Nephron (organoid): ENCODE measurements around the gene SLC50A1.

Experiments used
- H3K27ac Mint-ChIP-seq, 3 experiments: 2 replicates each; pipeline ENCODE4 v1.8.0; 2020; ENCODE audit warnings: mixed read lengths in 3 of 3, mild to moderate bottlenecking in 2 of 3, moderate library complexity in 1 of 3
- H3K27me3 Mint-ChIP-seq: 2 replicates; pipeline ENCODE4 v1.8.0; 2021; ENCODE audit warnings: low read depth, mild to moderate bottlenecking, moderate library complexity, mixed read lengths
- H3K36me3 Mint-ChIP-seq: 2 replicates; pipeline ENCODE4 v1.8.0; 2020; ENCODE audit warnings: low read depth, mixed read lengths
- H3K4me1 Mint-ChIP-seq: 2 replicates; pipeline ENCODE4 v1.8.0; 2020; ENCODE audit warnings: mixed read lengths
- H3K4me3 Mint-ChIP-seq, 3 experiments: 2 replicates each; pipeline ENCODE4 v1.8.0; 2020; ENCODE audit warnings: mild to moderate bottlenecking in 3 of 3, mixed read lengths in 3 of 3, moderate library complexity in 2 of 3
- H3K9me3 Mint-ChIP-seq: 2 replicates; pipeline ENCODE4 v1.8.0; 2020; ENCODE audit warnings: mixed read lengths
- TF ChIP-seq, protein P1 (sequence below), 3 experiments: fragments of 200-600 bp; sonication (generic); IDR thresholded peaks; one replicate each; pipeline ENCODE4 v1.5.0; 2021; ENCODE audit warnings: antibody characterized with exemption in 3 of 3; ENCODE audit not compliant: unreplicated experiment in 3 of 3

SLC50A1 gene

GRCh38 chr1:155183775-155184221 lies 48.1 kb downstream of the SLC50A1 start:
- TF ChIP-seq, protein P1, sequence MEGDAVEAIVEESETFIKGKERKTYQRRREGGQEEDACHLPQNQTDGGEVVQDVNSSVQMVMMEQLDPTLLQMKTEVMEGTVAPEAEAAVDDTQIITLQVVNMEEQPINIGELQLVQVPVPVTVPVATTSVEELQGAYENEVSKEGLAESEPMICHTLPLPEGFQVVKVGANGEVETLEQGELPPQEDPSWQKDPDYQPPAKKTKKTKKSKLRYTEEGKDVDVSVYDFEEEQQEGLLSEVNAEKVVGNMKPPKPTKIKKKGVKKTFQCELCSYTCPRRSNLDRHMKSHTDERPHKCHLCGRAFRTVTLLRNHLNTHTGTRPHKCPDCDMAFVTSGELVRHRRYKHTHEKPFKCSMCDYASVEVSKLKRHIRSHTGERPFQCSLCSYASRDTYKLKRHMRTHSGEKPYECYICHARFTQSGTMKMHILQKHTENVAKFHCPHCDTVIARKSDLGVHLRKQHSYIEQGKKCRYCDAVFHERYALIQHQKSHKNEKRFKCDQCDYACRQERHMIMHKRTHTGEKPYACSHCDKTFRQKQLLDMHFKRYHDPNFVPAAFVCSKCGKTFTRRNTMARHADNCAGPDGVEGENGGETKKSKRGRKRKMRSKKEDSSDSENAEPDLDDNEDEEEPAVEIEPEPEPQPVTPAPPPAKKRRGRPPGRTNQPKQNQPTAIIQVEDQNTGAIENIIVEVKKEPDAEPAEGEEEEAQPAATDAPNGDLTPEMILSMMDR (IDR thresholded peaks at IDR 0.05; ENCODE audit: unreplicated experiment in 3 of 3), result no peak
- no peak overlapping the region for H3K4me3 Mint-ChIP-seq
- no peak overlapping the region for H3K27ac Mint-ChIP-seq
- peaks cover 3% of the 10 kb centered on the region for H3K9me3 Mint-ChIP-seq
- peaks cover 5% of the 10 kb centered on the region for H3K4me1 Mint-ChIP-seq
- H3K27me3 Mint-ChIP-seq, result peaks cover 6% of the 10 kb centered on the region
- peaks cover 7% of the 10 kb centered on the region for H3K36me3 Mint-ChIP-seq

GRCh38 chr1:155184351-155184811 lies 48.7 kb downstream of the SLC50A1 start:
- H3K4me1 Mint-ChIP-seq, result peaks cover 5% of the 10 kb centered on the region
- TF ChIP-seq, protein P1 (IDR thresholded peaks at IDR 0.05; ENCODE audit: unreplicated experiment in 3 of 3), result no peak

DNA sequence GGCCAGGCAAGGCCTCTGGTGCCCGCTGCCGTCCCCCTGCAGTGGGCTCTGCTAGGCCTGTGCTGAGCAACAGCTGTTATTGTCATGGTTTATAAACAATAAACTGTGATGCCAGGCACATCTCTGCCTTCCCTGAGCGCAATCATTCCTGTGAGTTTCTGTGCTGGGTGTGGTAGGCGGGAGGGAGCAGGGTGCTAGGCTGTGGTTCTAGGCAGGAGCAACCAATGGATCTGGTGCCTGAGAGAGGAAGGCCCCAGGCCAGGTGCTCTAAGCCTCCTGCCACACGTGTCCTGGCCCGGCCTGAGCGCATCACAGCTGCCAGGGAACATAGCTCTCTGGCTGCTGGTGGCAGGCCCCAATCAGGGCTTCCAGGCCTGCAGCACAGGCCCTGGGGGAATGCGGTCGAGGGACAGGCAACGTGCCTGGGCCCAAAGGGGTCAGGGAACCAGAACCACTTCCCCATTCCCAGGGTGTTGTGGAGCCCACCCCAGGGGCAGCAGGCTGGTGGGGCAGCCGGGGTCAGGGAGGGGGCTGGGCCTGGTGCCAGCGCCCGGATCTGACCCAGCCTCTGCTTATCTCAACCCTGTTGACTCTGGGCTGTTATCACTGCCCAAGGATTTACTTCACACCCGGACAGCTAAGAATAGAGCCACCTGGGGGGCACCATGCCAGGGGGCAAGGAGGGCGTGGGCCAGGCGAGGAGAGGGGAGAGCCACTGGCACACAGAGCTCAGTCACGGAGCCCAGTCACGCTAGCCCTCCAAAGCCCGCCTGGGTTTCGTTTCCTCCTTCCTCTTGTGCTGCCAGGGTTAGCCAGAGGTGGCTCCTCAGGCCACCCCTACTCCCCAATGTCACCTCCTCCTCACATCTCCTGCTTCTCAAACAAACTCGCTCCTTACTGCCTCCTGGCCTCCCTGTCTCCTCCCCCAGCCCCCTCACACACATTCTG lies 49.5 kb downstream of the SLC50A1 start:
- peak overlapping the region; percentile 67 to 95 (median 90) for H3K27ac Mint-ChIP-seq

More at GRCh38 chr1:155184351-155184811, 48.7 kb downstream of the SLC50A1 start:
- H3K9me3 Mint-ChIP-seq, result peaks cover 3% of the 10 kb centered on the region
- H3K4me3 Mint-ChIP-seq, result no peak overlapping the region
- peaks cover 6% of the 10 kb centered on the region for H3K27me3 Mint-ChIP-seq
- H3K36me3 Mint-ChIP-seq, result peaks cover 7% of the 10 kb centered on the region
- no peak overlapping the region for H3K27ac Mint-ChIP-seq

DNA sequence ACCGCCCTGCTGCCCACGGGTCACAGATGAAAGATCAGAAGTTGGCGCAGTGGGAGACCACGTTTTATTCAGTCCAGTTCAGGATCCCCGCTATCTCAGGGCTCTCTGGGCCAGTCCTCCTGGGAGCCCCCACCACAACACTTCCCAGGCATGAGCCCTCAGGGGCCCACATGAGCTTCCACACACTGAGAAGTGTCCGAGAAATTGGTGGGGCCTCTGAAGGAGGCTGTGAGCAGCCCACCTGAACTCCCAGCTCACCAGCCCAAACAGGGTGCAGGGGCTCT lies 50.1 kb downstream of the SLC50A1 start:
- peak overlapping the region; percentile 67 to 95 (median 90) for H3K27ac Mint-ChIP-seq
- H3K9me3 Mint-ChIP-seq, result peaks cover 3% of the 10 kb centered on the region
- H3K4me1 Mint-ChIP-seq, result peaks cover 5% of the 10 kb centered on the region
- TF ChIP-seq, protein P1 (IDR thresholded peaks at IDR 0.05; ENCODE audit: unreplicated experiment in 3 of 3), result no peak
- H3K27me3 Mint-ChIP-seq, result peaks cover 6% of the 10 kb centered on the region
- H3K4me3 Mint-ChIP-seq, result no peak overlapping the region
- peaks cover 7% of the 10 kb centered on the region for H3K36me3 Mint-ChIP-seq

More for the DNA sequence above, 49.5 kb downstream of the SLC50A1 start:
- H3K36me3 Mint-ChIP-seq, result peaks cover 7% of the 10 kb centered on the region
- peaks cover 5% of the 10 kb centered on the region for H3K4me1 Mint-ChIP-seq
- TF ChIP-seq, protein P1 (IDR thresholded peaks at IDR 0.05; ENCODE audit: unreplicated experiment in 3 of 3), result no peak
- H3K27me3 Mint-ChIP-seq, result peaks cover 6% of the 10 kb centered on the region
- no peak overlapping the region for H3K4me3 Mint-ChIP-seq
- peaks cover 3% of the 10 kb centered on the region for H3K9me3 Mint-ChIP-seq

DNA sequence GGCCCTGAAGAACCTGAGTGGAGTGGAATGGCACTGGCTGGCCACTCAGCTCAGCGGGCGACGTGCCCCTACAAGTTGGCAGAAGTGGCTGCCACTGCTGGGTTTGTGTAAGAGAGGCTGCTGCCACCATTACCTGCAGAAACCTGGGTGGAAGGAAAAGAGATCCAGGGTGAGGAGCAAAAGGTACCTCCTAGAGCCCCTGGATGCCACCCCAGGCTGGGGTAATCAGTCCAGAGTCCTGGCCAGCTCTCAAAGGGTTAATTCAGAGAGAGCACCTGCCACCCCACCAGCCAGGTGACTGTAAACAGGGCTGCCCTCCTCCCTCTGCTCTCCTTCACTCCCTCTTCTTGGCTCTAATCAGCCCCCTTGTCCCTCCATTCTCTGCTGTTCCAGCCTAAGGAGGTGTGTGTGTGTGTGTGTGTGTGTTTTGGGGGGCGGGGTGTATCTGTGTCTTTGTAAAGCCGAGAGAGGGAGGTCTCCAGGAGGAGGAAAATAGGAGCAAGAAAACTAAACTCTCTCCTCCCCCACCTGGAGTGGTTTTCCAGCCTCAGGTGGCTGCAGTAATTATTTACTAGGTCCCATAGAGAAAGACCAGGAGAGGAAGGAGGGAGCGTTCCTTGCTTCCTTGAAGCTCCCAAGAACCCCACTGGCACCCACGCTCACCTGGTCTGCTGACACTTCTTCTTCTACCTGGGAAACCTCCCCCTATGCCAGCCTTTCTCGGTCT lies 50.6 kb downstream of the SLC50A1 start:
- Mint-ChIP-seq H3K36me3 (peaks cover 7% of the 10 kb centered on the region), H3K27ac (peak overlapping the region; percentile 90 to 96 (median 95)), H3K27me3 (peaks cover 6% of the 10 kb centered on the region), H3K4me1 (peaks cover 5% of the 10 kb centered on the region), H3K9me3 (peaks cover 3% of the 10 kb centered on the region), H3K4me3 (peak overlapping the region in 2 of 3 experiments; percentile 11 to 22)
- TF ChIP-seq, protein P1 (IDR thresholded peaks at IDR 0.05; ENCODE audit: unreplicated experiment in 3 of 3), result no peak
